KOPT-K1 (cell line): ENCODE results near the gene A2M.

Experiments used
- H3K27ac ChIP-seq: fragments of 200-600 bp; sonication (generic); 2 replicates; pipeline ENCODE4 v1.5.1; 2016; ENCODE audit warnings: antibody characterized with exemption, mild to moderate bottlenecking, low read depth, low read length; ENCODE audit not compliant: poor library complexity, severe bottlenecking
- H3K36me3 ChIP-seq: fragments of 200-600 bp; sonication (generic); 2 replicates; pipeline ENCODE4 v1.5.1; 2017; ENCODE audit warnings: antibody characterized with exemption, mild to moderate bottlenecking, low read length, moderate library complexity; ENCODE audit not compliant: insufficient read depth
- H3K9me3 ChIP-seq: fragments of 200-600 bp; sonication (generic); 2 replicates; pipeline ENCODE4 v1.5.1; 2017; ENCODE audit warnings: antibody characterized with exemption, low read length, mild to moderate bottlenecking; ENCODE audit not compliant: insufficient read depth, poor library complexity, severe bottlenecking

Gene A2M

GRCh38 chr12:9074484-9075137 is 41.1 kb downstream of the A2M start:
- no peaks in the 10 kb centered on the region for H3K36me3 ChIP-seq
- no peaks in the 10 kb centered on the region for H3K9me3 ChIP-seq

GRCh38 chr12:9073076-9073475 is 42.6 kb downstream of the A2M start:
- no peaks in the 10 kb centered on the region for H3K9me3 ChIP-seq
- no peak overlapping the region for H3K27ac ChIP-seq
- no peaks in the 10 kb centered on the region for H3K36me3 ChIP-seq

More at GRCh38 chr12:9074484-9075137, 41.1 kb downstream of the A2M start:
- no peak overlapping the region for H3K27ac ChIP-seq

- Histone ChIP-seq H3K9me3 (no peaks in the 10 kb centered on the region), H3K27ac (no peak overlapping the region), H3K36me3 (no peaks in the 10 kb centered on the region)
Measured at GRCh38 chr12:9072481-9073038, 43.2 kb downstream of the A2M start.

GRCh38 chr12:9071969-9072368 is 43.8 kb downstream of the A2M start:
- H3K9me3 ChIP-seq, result no peaks in the 10 kb centered on the region
- H3K36me3 ChIP-seq, result no peaks in the 10 kb centered on the region
- H3K27ac ChIP-seq, result no peak overlapping the region

- Histone ChIP-seq H3K36me3 (no peaks in the 10 kb centered on the region), H3K9me3 (no peaks in the 10 kb centered on the region), H3K27ac (no peak overlapping the region)
Measured at GRCh38 chr12:9071518-9071917, 44.2 kb downstream of the A2M start.

- Histone ChIP-seq H3K9me3 (peaks cover 11% of the 10 kb centered on the region), H3K27ac (no peak overlapping the region), H3K36me3 (no peaks in the 10 kb centered on the region)
Measured at GRCh38 chr12:9070351-9070750, 45.4 kb downstream of the A2M start.

GRCh38 chr12:9068600-9068999 is 47.1 kb downstream of the A2M start:
- no peaks in the 10 kb centered on the region for H3K36me3 ChIP-seq
- H3K9me3 ChIP-seq, result peaks cover 14% of the 10 kb centered on the region
- no peak overlapping the region for H3K27ac ChIP-seq

- no peak overlapping the region for H3K27ac ChIP-seq
- peaks cover 14% of the 10 kb centered on the region for H3K9me3 ChIP-seq
- no peaks in the 10 kb centered on the region for H3K36me3 ChIP-seq
Measured at GRCh38 chr12:9068086-9068485, 47.6 kb downstream of the A2M start.

GRCh38 chr12:9066755-9067423 is 48.8 kb downstream of the A2M start:
- Histone ChIP-seq H3K36me3 (no peaks in the 10 kb centered on the region), H3K9me3 (peaks cover 14% of the 10 kb centered on the region), H3K27ac (no peak overlapping the region)

GRCh38 chr12:9066183-9066623 is 49.5 kb downstream of the A2M start:
- Histone ChIP-seq H3K36me3 (no peaks in the 10 kb centered on the region), H3K9me3 (peaks cover 14% of the 10 kb centered on the region), H3K27ac (no peak overlapping the region)

GRCh38 chr12:9065607-9065856 is 50.2 kb downstream of the A2M start:
- peaks cover 14% of the 10 kb centered on the region for H3K9me3 ChIP-seq
- H3K27ac ChIP-seq, result no peak overlapping the region
- no peaks in the 10 kb centered on the region for H3K36me3 ChIP-seq

- Histone ChIP-seq H3K9me3 (peaks cover 14% of the 10 kb centered on the region), H3K36me3 (no peaks in the 10 kb centered on the region), H3K27ac (no peak overlapping the region)
Measured at GRCh38 chr12:9064815-9065606, 50.7 kb downstream of the A2M start.

GRCh38 chr12:9064201-9064814 is 51.4 kb downstream of the A2M start:
- Histone ChIP-seq H3K36me3 (no peaks in the 10 kb centered on the region), H3K27ac (no peak overlapping the region), H3K9me3 (peaks cover 14% of the 10 kb centered on the region)

- Histone ChIP-seq H3K36me3 (no peaks in the 10 kb centered on the region), H3K9me3 (no peaks in the 10 kb centered on the region), H3K27ac (no peak overlapping the region)
Measured at GRCh38 chr12:9052610-9053009, 63.1 kb downstream of the A2M start.

GRCh38 chr12:9051158-9051550 is 64.6 kb downstream of the A2M start:
- Histone ChIP-seq H3K27ac (no peak overlapping the region), H3K36me3 (no peaks in the 10 kb centered on the region), H3K9me3 (no peaks in the 10 kb centered on the region)
